HL-60/S4 treated with phorbol 12-myristate 13-acetate at 8.2 ng/mL for 4 days and 3 days (cell line): Measurements from ENCODE around the gene CCN6.

Experiments used
- in situ Hi-C: fragments of 300-500 bp; cut with MboI; formaldehyde crosslinking; loops from 2 replicates; pipeline ENCODE4 v1.15.0; 2022; ENCODE audit warnings: low sequenced_read_pairs

Gene CCN6

GRCh38 chr6:112054001-112054400 is at the start of gene CCN6:
Gene CCN6, plus strand, starts transcription at chr6:112054104. Its CDS starts 254 bp downstream, at chr6:112054358.
- in situ Hi-C loops: no loop called here

- in situ Hi-C loops: no loop called here
Observed at GRCh38 chr6:112004201-112005012, 49.5 kb upstream of the CCN6 start.

DNA sequence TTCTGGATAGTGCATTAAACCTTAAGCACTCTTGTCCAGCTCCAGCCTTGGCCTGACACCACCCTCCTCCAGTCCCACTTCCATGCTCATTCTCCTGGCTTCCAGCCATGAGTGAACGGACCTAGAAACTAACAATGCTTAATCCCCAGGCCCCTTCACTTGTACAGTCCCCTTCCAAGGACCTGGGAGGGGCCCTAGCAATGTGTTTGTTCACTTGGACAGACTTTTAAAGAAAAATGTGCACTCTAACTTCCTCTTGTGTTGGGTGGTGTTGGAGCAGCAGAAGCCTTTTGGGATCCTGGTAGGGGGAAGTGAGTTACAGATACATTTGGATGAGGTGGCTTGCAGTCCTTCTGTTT is 48.9 kb upstream of the CCN6 start:
- in situ Hi-C loops: no loop called here

- in situ Hi-C loops: no loop called here
Observed at GRCh38 chr6:112007254-112007653, 46.6 kb upstream of the CCN6 start.

- in situ Hi-C loops: no loop called here
Observed at GRCh38 chr6:112007805-112008204, 46.1 kb upstream of the CCN6 start.

DNA sequence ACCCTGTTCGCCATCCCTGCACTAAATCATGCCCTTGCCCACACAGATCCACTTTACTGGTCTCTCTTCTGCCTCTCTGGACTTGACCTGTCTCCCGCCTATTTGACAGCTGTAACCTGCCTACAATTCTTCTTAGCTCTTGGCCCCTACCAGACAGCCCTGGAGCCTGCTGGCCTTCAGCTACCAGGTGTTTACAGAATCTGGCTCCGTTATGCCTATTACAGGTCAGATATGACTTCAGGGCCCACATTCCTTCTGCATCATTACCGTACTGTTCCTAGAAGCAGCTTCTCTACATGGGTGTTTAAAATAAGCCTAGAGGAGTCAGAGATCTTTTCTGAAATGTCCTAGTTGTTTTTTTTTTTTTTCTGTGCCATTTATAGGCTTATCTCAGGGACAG is 45.4 kb upstream of the CCN6 start:
- in situ Hi-C loops: no loop called here

GRCh38 chr6:112010328-112010727 is 43.6 kb upstream of the CCN6 start:
- in situ Hi-C loops: no loop called here

- in situ Hi-C loops: no loop called here
Observed at GRCh38 chr6:112013051-112013450, 40.9 kb upstream of the CCN6 start.

DNA sequence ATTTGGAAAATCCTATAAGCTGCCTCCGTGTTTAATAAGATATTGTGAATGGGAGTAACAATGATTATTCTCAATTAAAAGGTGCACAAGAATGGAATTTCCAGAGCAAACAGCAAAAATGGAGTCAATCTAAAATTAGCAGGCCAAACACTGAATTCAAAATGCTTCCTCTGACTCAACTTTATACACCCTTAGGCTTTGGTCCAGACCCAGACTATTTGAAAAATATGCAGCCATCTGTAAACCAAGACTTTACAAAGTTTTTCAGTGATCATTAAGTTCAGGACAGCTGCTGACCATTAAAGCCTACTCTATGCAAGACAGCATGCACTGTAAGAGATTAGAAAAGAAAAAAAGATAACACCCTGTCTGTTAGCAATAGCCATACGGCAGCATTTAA is 39.4 kb upstream of the CCN6 start:
- in situ Hi-C loops: no loop called here

GRCh38 chr6:112015725-112016124 is 38.2 kb upstream of the CCN6 start:
- in situ Hi-C loops: no loop called here

DNA sequence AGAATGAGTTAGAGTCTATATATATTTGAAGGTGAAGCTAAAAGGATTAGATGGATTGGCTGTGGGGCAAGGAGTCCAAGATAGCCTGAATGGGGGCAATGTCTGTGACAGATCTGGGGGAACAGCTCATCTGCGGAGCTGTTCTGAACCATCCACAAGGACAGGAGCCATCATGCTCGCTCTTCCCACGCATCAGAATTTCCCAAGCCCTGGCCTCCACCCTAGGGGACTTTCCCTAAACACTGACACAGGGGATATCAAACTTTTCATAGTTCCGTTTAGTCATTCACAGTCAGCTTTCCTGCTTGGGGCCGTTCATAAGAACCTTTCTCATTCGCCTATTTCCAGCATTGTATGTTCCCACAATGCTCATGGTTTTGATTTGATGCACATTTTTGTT is 37.6 kb upstream of the CCN6 start:
- in situ Hi-C loops: no loop called here

GRCh38 chr6:112017169-112017568 is 36.7 kb upstream of the CCN6 start:
- in situ Hi-C loops: no loop called here

DNA sequence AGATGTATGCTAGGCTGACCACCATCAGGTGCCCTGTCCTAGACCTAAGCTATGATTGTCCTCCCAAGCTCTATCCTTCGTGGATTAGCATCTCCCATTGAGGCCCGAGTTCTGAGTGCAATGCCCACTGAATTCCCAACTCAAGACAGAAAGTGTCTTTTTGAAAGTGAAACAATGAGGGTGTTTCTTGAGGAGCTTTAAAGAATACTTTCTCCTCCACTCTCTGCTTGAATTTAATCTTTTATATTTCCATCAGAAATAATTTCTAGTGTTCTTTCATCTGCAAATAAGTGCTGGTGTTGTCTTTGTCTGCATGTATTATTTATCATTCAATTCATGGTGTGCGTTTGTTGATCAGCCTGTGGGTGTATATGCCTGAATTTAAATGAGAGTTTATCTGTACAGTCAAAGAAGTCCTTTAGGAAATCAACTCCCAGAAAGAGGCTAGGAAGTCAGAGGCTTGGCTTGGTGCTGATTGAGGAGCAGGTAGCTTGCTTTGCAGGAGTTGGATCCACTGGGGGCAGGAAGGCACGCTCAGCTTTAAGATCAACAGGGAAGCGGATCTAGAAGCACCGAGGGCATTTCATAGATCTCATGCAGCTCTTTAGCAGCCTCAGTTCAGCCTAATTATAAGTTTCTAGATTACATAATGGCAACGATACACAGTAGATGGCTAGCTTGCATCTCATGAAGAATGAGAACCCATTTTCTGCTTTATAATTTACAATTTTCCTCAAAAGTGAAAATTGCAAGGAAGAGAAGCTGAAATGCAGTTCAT is 36.0 kb upstream of the CCN6 start:
- in situ Hi-C loops: no loop called here

- in situ Hi-C loops: no loop called here
Observed at GRCh38 chr6:112018619-112019416, 35.1 kb upstream of the CCN6 start.

GRCh38 chr6:112019589-112019988 is 34.3 kb upstream of the CCN6 start:
- in situ Hi-C loops: no loop called here

DNA sequence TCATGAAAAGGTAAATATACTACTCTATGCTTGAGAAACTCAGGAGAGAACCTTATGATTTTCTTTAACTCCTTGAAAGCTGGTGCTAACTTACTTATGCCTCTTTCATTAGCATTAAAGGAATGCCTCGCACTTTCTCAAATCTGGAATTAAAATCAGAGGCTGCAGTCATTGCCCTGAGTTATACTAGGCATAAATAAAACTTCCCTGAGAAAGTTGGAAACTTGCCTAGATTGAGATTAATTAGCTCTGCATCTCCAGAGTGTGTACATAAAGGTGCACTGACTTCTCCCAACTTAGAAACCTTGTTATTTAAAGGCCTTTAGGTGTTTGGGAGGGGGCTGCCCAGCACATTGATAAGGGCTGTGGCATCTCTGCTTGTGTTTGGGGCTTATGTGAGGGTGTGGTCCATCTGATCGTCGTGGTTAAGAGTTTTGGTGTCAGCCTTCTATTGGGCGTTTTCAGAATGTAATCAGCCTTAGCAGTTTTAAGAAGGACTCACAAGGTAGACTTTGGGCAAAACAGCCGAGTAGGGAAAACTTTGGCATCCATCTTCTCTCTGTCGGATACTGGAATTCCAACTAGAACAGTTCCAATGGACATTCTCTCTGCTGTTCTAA is 32.1 kb upstream of the CCN6 start:
- in situ Hi-C loops: no loop called here

DNA sequence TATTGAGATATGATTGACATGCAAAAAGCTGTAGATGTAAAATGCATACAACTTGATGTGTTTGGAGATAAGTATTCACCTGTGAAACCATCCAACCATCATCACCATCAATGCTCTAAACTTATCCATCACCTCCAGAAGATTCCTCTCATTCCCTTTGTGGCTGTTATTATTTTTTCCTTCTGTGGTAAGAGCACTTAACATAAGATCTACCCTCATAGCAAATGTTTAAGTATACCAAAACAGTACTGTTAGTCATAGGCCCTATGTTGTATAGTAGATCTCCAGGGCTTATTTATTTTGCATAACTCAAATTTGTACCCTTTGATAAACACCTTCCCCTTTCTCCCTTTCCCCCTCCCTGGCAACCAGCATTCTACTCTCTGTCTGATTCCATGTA is 31.2 kb upstream of the CCN6 start:
- in situ Hi-C loops: no loop called here

DNA sequence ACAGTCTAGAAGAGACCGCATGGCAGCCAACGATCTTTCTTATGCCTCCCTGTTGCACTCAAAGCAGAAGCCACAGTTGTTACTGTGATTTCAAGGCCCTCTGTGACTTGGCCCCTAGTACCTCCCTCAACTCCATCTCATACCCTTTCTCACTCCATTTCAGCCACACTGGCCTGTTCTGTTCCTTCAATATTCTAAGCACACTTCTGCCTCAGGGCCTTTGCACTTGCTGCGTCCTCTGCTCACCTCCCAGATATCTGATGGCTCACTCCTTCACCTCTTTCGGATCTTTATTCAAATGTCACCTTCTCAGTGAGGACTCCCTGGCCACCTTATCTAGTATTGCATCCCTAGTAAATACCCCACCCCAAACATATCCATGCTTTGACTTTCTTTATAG is 29.4 kb upstream of the CCN6 start:
- in situ Hi-C loops: no loop called here

DNA sequence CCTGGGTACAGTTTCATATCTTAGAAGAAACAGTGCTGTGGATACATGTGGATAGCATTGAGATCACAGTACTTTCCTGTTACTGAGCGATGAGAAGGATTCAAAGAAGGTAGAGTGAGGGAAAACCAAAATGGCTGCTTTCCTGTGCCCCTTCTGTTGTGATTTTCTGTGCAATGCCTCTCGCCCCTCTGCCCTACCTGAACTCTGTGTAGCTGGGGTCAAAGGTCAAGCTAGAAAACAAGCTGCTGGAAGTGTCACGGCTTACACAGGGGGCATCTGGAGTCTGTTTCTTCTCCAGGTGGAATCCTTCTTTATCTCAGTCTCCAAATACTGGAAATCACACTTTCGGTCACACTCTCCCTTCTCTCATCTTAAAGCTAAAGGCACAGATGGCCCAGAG is 27.0 kb upstream of the CCN6 start:
- in situ Hi-C loops: no loop called here

- in situ Hi-C loops: no loop called here
Observed at GRCh38 chr6:112027942-112028674, 25.8 kb upstream of the CCN6 start.
